GM20000 (cell line): ENCODE data around the gene PSTPIP2.

ENCODE experiments used
- DNase-seq: peaks from one replicate; pipeline ENCODE4 v3.0.0; 2012; ENCODE audit warnings: low spot score
- TF ChIP-seq, protein P1 (sequence below): IDR thresholded peaks from 2 replicates; pipeline ENCODE4 v1.5.1; 2012; ENCODE audit warnings: mild to moderate bottlenecking, control low read depth; ENCODE audit errors: extremely low read depth, missing control alignments

The PSTPIP2 gene

DNA sequence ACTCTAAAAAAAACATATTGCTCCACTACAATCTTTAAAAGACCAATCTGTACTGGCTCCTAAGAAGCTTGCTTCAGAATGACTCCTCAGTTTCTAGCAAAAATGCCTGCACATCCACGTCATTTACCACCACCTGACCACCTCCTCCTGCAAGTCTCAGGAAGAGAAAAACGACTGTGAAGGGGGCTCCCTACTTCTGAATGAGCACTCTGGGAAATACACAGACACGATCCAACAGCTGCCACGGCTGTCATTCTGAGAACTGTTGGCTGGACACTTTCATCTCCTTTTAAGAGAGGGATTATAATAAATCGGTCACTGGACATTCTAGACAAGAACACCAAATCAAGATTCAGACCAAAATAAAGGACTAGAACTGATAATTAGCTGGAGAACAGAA is 126.4 kb downstream of the PSTPIP2 start:
- no peak for DNase-seq
- TF ChIP-seq, protein P1, sequence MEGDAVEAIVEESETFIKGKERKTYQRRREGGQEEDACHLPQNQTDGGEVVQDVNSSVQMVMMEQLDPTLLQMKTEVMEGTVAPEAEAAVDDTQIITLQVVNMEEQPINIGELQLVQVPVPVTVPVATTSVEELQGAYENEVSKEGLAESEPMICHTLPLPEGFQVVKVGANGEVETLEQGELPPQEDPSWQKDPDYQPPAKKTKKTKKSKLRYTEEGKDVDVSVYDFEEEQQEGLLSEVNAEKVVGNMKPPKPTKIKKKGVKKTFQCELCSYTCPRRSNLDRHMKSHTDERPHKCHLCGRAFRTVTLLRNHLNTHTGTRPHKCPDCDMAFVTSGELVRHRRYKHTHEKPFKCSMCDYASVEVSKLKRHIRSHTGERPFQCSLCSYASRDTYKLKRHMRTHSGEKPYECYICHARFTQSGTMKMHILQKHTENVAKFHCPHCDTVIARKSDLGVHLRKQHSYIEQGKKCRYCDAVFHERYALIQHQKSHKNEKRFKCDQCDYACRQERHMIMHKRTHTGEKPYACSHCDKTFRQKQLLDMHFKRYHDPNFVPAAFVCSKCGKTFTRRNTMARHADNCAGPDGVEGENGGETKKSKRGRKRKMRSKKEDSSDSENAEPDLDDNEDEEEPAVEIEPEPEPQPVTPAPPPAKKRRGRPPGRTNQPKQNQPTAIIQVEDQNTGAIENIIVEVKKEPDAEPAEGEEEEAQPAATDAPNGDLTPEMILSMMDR, result no peak

DNA sequence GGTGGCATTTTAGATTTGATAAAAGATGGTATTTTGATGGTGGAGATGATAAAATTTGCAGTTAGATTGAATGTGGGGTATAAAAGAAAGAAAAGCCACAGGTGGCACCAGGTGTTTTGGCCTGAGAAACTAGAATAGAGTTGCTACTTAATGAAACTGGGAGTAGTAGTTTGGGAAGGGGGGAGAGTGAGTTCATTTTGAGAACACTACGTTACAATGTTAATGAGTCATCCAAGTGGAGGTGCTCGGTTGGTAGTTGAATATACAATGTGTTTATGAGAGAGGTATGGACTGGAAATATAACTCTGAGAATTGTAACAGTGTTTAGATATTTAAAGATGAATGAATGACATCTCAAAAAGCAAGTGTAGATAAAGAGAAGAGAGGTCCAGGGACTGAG is 131.3 kb downstream of the PSTPIP2 start:
- DNase-seq, result no peak
- TF ChIP-seq, protein P1, result no peak

DNA sequence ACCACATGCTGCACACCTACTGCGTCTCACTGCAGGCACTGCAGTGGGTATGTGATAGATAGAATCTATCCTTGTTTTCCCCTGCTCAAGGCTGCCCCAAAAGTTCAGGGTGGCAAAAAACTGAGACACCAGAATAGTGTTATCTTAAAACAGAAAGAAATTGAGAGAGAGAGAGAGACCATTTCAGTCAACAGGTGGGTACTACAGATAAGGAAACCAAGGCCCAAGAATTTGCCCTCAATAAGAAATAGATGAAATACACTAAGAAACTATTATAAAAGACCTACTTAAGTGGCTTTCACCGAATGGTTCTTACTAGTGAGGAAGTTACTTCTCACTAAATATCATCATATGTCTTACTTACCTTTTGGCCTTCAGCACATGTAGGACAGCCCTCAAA is 132.8 kb downstream of the PSTPIP2 start:
- TF ChIP-seq, protein P1, result no peak
- no peak for DNase-seq

DNA sequence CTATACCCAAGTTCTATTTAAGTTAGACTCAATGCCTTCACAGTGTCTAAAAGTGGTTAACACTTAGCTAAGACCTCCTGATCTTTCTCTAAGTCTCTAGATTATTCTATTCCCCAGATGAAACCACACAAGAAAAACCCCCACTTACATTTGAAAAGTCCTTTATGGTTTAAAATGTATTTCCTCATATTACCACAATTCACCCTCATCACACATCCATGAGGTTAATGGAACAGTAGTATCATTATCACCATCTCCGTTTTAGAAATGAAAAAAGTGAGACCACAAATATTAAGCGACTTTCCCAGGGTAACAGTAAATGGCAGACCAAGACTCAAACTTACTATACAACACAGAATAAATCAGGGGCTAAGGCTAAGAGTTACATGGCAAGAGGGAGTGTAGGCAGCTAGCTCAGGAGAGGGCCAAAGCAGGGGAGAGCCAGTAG is 133.5 kb downstream of the PSTPIP2 start:
- DNase-seq, result peak; percentile 20

DNA sequence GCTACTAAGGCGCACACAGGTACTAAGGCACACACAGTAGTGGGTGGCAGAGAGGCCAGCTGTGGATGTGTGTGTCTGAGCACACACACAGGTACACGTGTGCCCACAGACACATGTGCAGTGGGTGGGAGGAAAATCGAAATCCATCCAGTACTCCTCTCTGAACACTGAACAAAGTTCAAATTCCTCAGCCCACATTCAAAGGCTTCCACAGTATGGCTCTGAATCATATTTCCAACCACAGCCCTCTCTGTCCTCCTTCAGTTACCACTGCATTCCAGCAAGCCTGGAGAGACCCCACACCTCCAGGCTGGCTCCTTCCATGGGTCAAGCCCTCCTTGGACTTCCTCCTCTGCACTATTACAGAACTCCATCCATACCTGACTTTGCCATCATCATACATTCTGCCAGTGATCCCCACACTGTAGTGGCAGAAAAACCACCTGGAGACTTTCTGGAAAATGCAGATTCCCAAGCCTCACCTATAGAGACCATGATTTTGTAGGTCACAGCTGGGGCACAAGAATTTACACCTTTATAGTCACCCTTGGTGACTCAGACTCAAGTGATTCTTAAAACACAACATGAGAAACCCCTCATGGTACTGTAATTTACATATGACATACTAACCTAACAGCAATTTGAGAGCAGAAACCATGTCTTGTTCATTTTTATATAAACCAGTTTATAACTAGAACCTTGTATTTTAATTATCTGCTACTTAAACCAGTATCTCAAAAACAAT is 136.3 kb downstream of the PSTPIP2 start:
- TF ChIP-seq, protein P1, result no peak
- no peak for DNase-seq

More for the DNA sequence above, 133.5 kb downstream of the PSTPIP2 start:
- TF ChIP-seq, protein P1, result no peak
